Retinal pigment epithelial cell (primary cell): ENCODE data around the gene TEX2.
A peak's percentile ranks its signal among the peaks of the same experiment; 100 is the strongest.
"Not testable (repeated sequence)": the region's sequence is repeated elsewhere in the genome, so short reads cannot be mapped to it uniquely, and the experiment has no call there.

Source experiments
- DNase-seq: peaks from one replicate; pipeline ENCODE4 v3.0.0-alpha.2; 2010; ENCODE audit warnings: low read depth
- H3K4me3 ChIP-seq: 2 replicates; pipeline ENCODE4 v1.5.1; 2011; ENCODE audit warnings: mild to moderate bottlenecking, low read length, control low read depth, moderate library complexity
- TF ChIP-seq, protein P1 (sequence below): conservative IDR thresholded peaks from 2 replicates; pipeline ENCODE4 v1.5.1; 2011; ENCODE audit warnings: low read depth, low read length, control low read depth, inconsistent platforms

Gene TEX2

DNA sequence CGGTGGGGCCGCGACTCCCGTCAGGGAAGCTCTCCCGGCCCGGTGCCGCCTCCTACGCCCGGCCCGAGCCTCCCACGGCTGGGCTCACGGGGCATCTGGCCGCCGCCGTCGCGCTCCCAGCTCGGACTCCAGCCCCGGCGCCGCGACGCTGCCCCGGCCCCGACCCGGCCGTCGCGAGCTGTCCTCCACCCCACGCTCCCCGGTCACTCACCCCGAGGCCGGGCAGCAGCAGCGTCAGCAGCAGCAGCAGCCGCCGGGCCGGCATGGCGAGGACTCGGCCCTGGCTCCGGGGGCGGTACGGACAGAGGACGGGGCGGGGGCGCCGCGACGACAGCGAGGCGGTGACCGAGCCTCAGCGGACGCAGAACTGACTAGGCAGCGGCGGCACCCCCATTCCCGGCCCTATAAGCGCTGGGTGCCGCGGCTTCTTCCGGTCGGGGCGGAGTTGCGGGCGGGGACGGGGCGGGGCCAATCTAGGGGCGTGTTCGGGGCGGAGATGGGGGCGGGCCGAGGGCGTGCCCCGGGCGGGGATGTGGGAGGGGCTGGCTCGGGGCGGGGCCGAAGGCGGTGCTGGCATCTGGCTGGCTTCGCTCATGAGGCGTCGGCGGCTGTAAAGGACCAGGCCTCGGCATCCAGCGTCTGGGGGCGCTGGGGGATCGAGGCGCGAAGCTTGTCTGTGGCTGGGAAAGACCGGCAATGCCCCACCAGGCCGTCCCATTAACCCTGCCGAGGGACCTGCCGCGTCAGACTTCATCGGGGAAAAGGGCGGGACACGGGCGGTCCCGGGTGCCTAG is 133.1 kb downstream of the TEX2 start, which contains the start of gene ERN1:
Gene ERN1 (minus strand): TSS at position 380 of the 794 bp plus-strand sequence. CDS start 115 bp downstream, at position 265.
- TF ChIP-seq, protein P1, sequence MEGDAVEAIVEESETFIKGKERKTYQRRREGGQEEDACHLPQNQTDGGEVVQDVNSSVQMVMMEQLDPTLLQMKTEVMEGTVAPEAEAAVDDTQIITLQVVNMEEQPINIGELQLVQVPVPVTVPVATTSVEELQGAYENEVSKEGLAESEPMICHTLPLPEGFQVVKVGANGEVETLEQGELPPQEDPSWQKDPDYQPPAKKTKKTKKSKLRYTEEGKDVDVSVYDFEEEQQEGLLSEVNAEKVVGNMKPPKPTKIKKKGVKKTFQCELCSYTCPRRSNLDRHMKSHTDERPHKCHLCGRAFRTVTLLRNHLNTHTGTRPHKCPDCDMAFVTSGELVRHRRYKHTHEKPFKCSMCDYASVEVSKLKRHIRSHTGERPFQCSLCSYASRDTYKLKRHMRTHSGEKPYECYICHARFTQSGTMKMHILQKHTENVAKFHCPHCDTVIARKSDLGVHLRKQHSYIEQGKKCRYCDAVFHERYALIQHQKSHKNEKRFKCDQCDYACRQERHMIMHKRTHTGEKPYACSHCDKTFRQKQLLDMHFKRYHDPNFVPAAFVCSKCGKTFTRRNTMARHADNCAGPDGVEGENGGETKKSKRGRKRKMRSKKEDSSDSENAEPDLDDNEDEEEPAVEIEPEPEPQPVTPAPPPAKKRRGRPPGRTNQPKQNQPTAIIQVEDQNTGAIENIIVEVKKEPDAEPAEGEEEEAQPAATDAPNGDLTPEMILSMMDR = no peak
- peak; percentile 70 for DNase-seq
- peak within 1 kb of the TSS; percentile 61 for H3K4me3 ChIP-seq

DNA sequence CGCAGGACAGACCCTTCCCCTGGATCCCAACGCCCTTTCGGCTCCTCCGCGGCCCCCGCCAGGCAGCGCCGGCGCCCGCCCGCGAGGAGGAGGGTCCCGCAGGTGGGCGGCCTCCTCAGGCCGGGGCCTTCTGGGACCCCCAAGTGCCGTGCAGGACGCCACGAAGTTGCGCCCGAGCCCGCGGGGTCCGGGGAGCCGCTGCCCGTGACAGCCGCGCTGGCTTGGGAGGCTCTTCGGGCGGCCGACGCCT is 133.6 kb downstream of the TEX2 start:
- no peak for DNase-seq
- H3K4me3 ChIP-seq = peak overlapping the region; percentile 61
- TF ChIP-seq, protein P1 = no peak

DNA sequence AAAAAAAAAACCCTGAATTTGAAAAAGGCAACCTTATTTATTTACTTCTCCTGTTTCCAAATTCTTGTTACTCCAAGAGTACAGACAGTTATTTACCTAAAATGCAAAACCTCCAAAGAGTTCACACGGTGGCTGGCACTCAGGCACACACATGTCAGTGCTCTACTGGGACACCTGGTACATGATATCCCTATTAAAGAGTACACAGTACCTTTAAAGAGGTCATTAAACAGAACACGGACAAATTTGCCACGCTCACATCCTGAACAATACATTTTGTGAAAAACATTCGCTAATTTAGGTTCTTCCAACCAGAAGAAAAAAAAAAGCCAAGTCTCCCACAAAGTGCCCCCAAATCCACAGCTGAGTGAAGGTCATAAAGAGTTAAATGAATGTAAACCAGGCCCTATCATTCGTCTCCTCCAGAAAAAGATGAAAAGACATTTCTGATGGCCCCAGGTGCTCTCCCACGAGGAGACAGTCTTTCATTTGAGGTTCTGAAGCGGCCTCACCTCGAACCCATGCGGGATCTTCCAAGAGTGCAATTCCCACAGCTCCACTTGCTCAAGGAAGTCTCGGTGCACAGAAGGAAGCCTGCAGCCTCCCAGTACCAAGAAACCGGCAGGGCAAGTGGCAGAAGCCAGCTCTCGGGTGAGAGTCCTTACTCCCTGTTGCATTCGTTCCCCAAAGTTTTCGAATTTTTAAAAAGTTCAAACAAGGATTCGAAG is 134.1 kb downstream of the TEX2 start:
- TF ChIP-seq, protein P1 = no peak
- peak overlapping the region; percentile 61 for H3K4me3 ChIP-seq
- no peak for DNase-seq

DNA sequence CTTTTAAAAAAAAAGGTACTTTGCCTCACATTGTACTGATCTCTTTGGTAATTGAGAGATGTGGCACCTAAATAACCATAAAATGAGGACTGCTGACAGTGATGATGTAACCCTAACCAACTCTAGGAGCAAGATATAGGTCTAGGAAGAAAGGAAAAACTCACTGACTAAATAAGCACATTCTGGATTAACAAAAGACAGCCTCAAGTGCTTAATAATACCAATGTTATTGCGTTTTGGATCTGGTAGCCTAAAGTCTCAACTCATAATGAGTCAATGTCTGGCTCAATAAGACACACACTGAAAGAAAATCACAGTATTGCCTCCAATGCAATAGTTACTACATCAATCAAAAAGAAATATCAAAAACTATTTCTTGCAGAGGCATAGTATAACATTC is 136.1 kb downstream of the TEX2 start:
- no peak overlapping the region for H3K4me3 ChIP-seq
- TF ChIP-seq, protein P1 = no peak
- no peak for DNase-seq

DNA sequence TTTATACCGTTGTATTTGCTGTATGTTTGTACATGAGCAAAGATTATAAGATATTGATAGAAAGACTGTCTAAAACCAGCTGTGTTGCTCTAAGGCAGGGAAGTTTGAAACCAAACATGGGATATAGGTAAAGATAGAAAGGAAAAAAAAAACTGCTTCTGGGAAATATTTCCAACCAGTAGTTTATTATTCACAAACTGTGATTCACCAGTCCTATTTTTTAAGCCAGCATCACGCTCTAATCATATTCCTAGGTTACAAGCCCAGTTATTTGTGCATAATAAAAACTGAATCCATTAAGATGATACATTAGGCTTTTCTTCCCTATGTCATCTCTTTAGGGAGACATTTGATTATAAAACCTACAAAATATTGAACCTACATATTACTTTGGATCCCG is 137.1 kb downstream of the TEX2 start:
- DNase-seq = no peak
- TF ChIP-seq, protein P1 = no peak

DNA sequence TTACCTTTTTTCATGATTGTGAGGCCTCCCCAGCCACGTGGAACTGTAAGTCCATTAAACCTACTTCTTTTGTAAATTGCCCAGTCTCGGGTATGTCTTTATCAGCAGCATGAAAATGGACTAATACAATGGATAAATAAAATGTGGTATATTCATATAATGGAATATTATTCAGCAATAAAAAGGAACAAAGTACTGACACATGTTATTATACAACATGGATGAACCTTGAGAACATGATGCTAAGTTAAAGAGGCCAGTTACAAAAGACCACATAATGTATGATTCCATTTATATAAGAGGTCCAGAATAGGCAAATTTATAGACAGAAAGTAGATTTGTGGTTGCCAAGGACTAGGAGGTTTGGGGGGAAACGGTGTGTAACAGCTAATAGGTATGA is 138.5 kb downstream of the TEX2 start:
- no peak for DNase-seq
- TF ChIP-seq, protein P1 = no peak
- H3K4me3 ChIP-seq = no peak overlapping the region

More for the DNA sequence above, 137.1 kb downstream of the TEX2 start:
- no peak overlapping the region for H3K4me3 ChIP-seq

DNA sequence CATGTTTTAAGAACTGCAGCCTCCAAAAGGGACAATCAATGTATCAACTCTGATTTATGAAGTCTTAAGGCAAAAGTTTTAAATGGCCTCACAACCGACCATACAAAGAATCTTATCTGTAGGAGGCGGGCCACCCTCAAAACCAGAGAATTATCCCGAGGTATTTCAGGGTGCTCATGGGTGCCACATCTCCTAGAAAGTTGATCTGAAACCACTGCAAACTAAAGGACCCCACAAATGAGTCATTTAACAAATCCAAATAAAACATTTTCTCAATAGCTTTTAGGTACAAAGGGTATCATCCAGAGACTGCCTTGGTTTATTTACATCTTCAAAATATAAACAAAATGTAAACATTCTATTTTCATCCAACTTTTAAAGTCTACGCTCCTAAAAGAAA is 139.9 kb downstream of the TEX2 start:
- TF ChIP-seq, protein P1 = no peak
- no peak for DNase-seq
- H3K4me3 ChIP-seq = no peak overlapping the region

DNA sequence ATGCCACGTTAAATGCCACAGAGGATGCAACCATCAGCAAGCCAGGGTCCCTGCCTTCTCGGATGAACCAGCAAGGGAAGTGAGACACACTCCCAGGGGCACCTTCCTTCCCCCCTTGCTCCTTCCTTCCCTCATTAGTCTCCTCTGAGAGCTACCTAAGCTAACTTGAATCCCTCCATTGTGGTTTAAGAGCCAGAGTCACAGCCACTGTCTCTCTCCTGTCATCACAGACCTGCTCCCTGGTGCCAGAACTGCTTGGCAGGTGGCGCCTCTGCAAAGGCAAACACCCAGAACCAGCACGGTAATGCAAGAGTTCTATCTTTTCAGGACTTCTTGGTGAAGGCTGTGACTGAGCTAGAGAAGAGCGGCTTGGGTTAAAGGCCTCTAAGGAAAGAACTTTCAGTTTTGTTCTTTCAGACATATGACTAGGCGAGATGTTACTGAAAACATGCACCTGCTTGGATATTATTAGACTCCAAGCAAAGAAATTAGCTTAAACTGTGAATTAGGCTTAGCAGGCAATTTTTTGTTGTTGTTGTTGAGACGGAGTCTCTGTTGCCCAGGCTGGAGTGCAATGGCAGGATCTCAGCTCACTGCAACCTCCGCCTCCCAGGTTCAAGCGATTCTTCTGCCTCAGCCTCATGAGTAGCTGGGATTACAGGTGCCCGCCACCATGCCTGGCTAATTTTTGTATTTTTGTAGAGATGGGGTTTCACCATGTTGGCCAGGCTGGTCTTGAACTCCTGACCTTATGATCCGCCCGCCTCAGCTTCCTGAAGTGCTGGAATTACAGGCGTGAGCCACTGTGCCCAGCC is 141.9 kb downstream of the TEX2 start:
- H3K4me3 ChIP-seq, DNase-seq: not testable (repeated sequence)
